CD1c-positive myeloid dendritic cell (primary cell): ENCODE results near the gene DENND2A.
"Not testable (repeated sequence)": the region's sequence is repeated elsewhere in the genome, so short reads cannot be mapped to it uniquely, and the experiment has no call there.

Experiments used
- DNase-seq: peaks from one replicate; pipeline ENCODE4 v3.0.0-alpha.2; 2016; ENCODE audit errors: extremely low spot score

DENND2A gene, protein sequence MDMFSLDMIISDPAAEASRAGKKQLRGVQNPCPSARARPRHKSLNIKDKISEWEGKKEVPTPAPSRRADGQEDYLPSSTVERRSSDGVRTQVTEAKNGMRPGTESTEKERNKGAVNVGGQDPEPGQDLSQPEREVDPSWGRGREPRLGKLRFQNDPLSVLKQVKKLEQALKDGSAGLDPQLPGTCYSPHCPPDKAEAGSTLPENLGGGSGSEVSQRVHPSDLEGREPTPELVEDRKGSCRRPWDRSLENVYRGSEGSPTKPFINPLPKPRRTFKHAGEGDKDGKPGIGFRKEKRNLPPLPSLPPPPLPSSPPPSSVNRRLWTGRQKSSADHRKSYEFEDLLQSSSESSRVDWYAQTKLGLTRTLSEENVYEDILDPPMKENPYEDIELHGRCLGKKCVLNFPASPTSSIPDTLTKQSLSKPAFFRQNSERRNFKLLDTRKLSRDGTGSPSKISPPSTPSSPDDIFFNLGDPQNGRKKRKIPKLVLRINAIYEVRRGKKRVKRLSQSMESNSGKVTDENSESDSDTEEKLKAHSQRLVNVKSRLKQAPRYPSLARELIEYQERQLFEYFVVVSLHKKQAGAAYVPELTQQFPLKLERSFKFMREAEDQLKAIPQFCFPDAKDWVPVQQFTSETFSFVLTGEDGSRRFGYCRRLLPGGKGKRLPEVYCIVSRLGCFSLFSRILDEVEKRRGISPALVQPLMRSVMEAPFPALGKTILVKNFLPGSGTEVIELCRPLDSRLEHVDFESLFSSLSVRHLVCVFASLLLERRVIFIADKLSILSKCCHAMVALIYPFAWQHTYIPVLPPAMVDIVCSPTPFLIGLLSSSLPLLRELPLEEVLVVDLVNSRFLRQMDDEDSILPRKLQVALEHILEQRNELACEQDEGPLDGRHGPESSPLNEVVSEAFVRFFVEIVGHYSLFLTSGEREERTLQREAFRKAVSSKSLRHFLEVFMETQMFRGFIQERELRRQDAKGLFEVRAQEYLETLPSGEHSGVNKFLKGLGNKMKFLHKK

DNA sequence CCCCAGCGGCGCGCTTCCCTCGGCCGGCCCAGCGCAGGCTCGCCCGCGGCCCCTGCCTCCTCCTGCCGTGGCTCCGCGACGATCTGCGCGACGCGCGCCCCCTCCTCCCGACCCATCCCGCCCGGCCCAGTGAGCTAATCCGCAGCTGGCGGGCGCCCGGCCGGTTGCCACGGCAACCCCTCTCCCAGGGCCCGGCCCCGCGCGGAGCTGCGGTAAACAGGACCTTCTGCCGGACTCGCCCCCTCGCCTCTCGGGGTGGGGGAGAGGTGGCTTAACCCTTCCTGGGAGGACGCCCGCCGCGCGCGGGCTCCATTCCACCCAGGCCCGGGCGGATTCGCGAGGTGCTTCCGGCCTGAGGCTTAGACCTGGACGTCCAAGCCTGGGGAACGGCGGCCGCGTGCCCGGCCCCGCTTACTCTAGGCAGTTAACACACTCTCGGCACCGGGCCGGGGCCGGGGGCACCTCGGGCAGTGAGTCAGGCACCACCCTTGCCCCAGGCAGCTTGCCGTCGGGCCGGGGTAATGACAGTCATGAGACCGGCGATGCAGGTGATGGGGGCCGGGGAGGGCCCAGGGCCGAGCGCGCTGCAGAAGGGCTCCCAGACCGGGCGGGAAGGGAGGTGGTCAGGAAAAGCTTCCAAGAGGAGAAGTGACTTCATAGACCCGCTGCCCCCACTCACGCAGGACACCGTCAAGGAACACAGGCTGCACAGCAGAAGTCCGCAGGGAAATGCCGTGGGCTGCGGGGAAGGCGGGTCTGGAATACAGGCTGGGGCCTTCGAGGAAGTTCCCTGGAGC lies at the start of gene DENND2A:
TSS of gene DENND2A (minus strand) at position 87 of the 797 bp plus-strand sequence. CDS start 38,416 bp downstream, outside the sequence.
- peak; percentile 47 for DNase-seq

DNA sequence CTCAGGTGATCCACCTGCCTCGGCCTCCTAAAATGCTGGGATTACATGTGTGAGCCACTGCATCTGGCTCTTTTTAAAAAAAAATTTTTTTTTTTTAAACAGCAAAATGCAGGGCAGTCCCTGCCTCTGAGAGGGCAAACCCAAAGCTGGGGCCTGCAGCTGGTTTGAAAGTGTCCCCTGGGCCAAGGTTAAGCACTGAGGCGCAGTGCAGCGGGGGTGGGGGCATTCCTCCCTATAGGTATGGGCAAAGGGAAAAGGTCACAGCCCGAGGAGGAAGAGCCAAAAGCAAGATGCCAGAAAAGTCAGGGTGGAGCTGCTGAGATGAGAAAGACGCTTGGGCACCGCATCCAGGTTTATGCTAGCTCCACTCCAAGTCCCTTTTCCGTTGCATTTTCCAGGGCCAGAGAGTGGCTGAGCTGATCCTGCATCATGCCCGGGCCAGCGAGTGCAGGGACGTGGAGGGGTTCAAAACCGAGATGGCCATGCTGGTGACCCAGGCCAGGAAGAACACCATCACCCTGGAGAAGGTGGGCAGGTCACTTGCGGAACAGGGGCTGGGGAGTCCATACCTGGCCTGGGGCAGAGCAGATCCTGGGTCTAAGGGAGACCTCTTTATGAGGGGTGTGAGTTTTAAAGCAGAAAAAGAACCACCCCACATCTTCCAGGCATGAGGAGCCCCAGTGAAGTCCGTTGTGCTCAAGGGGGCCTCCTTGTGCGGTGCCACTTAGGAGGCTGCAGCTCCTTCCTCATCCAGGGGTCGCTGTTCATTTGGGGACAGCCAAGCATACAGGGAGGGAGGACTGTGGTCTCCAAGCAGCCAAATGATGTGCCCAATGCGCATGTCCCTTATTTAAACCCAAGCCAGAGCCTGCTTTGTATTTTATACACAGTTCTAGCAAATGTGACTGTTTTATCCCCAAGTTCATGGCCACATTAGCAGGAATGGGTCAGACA lies 48.9 kb upstream of the DENND2A start:
- DNase-seq = no peak

DNA sequence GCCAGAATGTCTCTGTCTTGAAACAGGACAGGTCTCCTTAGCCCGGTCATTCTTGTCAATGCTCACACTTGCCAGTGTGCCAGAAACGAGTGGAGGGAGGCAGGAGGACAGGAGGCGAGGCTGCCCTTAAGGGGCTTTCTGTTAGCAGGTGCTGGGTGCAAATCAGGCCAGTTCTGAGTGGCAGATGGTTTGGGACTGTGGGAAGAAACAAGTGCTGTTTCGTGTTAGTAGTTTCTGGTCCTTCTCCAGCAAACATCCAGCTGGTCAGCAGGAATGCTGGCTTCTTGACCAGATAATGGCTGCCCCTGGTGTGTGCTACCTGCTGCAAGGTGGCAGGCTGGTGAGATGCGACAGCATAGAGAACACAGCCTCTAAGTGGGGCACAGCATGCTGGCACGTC lies 47.7 kb upstream of the DENND2A start:
- DNase-seq = no peak

DNA sequence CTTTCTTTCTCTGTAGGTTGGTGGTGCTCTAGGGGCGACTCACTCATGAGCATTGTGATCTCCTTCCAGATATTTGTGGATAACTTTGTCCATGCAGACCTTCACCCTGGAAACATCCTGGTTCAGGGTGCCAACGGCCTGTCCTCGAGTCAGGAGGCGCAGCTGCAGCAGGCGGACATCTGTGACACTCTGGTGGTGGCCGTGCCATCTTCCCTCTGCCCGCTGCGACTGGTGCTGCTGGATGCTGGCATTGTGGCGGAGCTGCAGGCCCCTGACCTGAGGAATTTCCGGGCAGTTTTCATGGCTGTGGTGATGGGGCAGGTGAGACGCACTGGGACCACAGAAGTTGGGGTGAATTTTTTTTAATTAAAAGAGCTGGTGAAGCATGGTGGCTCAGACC lies 46.3 kb upstream of the DENND2A start:
- DNase-seq = no peak

DNA sequence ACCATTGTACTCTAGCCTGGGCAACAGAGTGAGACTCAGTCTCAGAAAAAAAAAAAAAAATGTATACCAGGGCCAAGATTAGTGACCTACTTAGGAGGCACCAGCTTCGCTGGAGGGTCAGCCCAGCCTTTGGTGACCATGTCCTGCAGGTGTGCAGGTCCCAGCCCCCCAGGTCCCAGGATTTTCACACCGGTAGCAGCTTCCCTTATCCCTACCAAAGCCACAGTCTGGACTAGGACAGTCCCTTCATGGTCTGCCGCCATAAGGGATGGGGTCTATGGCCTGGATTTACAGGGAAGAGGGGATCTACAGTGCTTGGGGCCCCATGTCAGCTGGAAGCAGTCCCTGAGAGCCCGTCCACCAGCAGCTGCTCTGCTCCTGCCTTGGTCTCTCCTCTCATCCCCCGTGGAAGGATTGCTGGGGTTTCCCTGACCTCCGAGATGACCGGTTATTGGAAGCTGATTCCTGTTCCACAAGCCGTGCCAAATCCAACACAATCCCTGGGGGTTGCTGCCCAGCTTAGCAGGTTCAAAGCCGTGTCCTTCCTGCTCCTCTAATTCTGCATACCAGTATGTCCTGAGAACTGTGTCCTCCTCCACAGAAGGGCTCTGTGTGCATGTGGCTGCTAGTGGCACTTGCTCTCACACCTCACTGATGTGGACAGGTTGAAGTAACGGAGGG lies 44.9 kb upstream of the DENND2A start:
- DNase-seq = no peak

DNA sequence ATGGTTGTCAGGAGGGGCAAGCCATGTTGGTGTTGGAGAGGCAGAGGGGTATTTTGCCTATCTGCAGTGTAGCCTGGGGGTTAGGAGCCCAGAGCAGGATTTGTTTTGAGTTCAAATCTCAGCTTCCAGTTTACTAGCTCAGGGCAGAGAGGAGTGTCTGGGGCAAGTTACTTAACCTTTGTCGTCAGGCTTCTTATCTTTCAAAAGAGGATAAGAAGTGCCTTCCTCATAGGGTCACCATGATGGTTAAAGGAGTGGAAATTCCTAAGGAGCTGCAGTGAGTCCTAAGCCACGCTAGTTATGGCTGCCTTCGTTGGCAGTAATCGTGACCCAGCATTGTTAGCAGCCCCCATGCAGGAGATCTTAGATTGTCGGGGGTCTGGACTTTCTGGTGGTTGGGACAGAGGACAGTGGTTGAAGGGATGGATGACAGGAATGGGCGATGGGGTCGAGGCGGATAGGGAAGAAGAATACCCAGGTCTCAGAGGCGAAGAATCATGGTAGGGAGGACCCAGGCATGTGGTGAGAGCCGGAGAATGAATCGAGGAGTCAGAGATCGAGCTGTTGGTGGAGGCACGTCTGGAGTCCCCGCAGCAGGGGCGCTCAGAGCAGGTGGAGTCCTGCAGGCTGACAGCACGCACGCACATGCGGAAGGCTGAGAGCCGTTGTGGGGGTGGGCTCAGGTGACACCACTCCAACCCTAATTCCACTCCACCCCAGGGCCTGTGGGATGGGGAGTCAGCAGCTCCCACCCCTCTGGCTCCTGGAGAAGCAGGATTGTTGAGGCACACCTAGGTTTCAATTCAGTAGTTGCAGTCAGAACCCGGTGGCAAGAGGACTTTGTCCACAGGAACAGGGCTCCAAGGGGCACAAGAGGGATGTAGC lies 43.7 kb upstream of the DENND2A start:
- no peak for DNase-seq

DNA sequence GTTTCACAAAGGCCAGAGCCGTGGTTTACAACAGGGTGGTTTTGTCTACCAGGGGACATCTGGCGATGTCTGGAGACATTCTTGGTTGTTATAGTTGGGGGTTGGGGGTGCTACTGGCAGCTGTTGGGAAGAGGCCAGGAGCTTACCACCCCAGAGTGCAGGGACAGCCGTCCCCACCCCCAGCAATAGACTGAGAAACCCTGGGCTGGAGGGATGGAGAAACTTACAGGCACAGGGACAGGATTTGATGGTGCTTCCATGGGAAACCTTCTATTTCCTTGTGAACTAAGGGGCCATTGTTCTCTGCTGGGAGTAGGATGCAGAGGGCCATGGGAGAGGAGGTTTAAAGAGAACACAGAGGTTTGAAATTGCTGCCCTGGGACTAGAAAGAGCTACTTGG lies 43.0 kb upstream of the DENND2A start:
- DNase-seq = no peak

DNA sequence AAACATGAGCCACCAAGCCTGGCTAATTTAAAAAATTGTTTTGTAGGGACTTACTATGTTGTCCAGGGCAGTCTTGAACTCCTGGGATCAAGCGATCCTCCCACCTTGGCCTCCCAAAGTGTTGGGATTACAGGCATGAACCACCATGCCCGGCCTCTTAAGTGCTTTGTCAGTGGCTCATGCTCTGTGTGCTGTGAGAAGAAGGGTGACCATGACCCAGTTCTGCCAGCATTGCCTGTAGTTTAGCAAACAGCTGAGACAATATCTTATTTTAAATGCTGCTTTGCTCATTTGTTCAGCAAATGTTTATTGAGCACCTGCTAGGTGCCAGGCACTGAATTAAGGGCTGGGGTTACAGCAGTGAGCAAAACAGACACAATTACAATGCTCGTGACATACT lies 41.2 kb upstream of the DENND2A start:
- DNase-seq = no peak

DNA sequence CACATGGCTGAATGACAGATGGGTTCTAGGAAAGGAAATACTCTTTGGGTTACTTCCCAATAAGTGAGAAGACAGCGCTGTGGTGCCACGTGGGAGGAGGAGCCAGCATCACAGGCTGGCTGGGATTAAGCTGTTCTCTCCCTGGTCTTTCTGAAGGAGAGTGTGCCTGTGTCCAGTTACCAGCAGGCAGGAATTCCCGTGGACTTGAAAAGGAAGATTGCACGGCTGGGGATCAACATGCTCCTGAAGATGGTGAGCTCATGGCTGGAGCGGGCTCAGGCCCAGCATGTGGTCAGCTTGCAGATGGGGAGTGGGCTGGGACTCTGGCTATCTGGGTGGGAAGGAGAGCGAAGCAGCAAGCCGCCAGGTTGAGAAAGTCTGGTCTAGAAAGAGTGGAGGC lies 40.3 kb upstream of the DENND2A start:
- DNase-seq = no peak

DNA sequence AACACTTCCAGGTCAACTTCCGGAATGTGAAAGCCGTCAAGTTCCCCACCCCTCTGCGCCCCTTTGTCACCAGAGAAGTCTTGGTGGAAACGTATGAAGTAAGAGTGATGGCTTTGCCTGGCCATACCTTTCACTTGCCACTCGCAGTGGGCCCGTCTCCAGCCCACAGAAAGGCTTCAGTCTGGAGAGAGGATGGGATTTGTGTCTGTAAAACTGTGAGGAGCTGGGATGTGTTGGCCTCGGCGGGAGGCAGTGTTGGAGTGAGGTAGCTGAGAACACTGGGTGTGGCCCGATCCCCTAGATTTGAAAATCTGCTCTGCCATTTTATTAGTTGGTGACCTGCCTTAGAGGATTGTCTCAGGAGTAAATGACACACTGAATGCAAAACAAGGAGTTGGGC lies 38.6 kb upstream of the DENND2A start:
- no peak for DNase-seq

DNA sequence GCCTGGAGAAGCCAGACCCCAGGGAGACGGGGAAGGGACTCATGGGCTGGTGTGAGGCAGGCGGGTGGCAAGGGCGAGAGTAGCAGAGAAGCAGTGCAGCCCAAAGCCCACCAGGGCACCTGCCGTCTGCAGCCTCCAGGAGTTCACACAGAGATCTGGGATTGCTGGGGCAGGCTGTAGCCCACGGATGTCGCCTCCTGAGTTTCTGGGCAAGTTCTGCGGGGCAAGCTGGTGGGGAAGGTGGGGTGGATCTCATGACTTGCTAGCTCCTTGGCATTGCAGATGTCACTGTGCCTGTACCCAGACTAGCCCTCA lies 38.2 kb upstream of the DENND2A start:
- no peak for DNase-seq

DNA sequence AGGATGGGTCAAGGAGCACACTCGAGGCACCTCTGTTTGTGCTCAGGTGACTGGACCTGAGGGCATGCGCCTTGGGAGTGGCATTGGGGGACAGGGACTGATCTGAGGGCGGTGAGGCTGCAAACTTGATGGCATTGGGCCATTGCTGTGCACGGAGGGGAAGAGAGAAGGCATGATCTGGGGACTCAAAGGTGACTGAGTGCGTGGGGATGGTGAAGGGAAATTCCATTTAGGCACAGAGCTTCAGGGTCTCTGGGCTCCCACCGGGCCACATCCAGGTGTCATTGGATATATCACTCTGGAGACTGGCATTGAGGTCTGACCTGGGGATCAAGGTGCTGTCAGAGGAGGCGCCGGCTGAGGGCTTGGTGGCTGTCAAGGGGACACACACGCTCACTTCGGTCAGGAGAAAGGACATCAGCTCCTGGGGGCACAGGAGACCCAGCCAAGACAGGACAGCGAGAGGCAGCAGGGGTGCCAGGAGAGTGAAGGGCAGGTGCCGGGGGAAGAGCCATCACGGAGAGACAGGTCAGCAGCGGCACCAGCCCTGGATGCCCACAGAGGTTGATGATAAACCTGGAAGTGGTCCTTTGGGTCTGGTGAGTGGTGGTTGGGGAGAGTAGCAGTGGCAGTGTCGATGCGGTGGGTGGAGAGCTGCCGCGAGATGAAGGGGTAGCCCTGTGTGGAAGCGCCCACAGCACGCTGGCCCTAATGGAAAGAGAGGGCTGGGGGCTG lies 37.6 kb upstream of the DENND2A start:
- DNase-seq = no peak

DNA sequence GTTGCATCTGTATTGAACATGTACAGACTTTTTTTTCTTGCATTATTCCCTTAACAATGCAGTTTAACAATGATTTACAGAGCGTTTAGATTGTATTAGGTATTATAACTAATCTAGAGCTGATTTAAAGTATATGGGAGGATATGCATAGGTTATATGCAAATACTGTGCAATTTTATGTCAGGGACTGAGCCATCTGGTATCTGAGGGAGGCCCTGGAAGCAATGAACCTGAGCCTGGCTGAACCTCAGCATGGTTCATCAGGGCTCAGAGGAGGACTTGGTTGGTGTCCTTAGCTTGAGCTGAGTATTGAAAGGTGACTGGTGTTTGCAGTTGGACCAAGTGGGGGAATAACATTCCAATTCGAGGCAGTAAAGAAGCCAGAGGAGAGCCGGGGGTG lies 36.9 kb upstream of the DENND2A start:
- no peak for DNase-seq

DNA sequence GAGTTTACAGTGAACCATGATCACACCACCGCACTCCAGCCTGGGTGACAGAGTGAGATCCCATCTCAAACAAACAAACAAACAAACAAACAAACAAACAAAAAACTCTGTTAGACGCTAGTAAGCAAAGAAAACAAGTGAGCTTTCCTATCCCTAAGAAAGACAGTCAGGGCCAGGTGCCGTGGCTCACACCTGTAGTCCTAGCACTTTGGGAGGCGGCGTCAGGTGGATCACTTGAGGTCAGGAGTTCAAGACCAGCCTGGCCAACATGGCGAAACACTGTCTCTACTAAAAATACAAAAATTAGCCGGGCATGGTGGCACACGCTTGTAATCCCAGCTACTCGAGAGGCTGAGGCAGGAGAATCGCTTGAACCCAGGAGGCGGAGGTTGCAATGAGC lies 36.3 kb upstream of the DENND2A start:
- not testable (repeated sequence) for DNase-seq

DNA sequence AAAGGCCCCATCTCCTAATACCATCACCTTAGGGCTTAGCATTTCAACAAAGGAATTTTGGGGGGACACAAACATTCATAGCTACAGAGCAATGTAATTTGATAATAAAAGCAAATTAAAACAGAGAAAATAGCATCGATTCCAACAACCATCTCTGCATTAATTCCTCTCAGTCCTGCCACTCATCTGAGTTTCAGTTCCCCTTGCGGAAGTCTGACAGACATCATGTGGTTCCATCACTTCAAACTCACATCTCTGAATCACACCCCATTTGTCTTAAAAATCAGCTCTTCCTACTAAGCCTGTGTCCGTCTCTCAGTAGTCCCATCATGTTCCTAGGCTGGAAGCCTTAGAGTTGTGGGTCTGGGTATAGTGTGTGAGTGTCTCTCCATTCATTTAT lies 35.7 kb upstream of the DENND2A start:
- peak; percentile 75 for DNase-seq

DNA sequence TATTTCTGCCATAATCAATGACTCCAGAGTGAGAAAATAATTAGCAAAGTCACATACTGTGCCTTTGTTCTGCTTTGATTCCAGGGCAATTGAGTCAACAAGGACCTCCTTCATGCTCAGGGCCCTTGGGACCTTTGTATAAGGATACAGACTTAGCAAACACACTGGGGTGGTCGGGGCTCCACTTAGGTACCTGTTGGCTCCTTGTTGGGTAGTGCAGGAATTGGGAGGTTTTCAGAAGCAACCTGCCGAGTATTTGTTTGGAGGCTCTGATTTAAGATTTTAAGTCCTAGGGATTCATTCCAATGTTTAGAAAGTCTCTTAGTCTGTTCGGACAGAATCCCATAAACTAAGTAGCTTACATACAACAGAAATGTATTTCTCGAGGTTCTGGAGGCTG lies 35.1 kb upstream of the DENND2A start:
- DNase-seq = no peak

DNA sequence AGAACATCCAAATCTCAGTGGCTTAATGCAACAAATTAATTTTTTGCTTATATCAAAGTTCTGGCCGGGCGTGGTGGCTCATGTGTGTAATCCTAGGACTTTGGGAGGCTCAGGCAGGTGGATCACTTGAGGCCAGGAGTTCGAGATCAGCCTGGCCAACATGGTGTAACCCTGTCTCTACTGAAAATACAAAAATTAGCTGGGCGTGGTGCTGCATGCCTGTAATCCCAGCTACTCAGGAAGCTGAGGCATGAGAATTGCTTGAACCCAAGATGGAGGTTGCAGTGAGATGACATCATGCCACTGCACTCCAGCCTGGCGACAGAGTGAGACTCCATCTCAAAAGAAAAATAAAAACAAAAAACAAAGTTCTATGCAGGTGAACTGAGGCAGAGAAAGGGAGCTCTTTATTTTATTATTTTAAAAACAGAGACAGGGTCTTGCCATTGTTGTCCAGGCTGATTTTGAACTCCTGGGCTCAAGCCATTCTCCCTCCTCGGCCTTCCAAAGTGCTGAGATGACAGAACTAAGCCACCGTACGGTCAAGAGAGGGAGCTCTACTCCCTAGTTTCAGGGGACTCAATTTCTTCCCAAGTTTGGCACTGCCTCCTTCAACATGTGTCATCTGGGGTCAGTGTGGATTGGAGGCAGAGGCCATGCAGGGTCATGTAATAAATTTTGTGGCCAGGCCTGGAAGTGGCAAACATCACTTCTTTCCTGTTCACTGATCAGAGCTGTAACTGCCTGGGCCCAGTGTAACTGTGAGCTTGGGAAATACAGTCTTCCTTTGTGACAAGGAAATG lies 34.5 kb upstream of the DENND2A start:
- DNase-seq = peak; percentile 44

DNA sequence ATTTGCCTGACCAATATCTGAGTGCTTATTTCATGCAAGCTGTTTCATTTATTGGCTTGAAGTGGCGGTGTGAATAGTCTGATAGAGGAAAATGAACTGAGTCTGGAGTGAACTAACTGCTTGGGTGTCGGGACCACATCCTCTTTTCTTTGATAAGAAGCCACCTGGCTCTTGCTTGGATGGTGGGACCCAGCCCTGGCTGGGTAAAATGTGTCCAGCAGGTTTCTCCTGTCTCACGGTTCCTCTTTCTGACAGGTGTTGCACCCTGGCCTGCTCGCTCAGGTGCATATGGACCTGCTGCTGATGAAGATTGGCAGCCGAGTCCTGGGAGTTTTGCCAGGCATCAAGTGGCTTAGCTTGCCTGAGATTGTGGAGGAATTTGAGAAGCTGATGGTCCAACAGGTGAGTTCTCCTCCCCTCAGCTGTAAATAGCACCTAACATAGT lies 33.8 kb upstream of the DENND2A start:
- no peak for DNase-seq
